ENCODE data around the gene PDE7B. TPM values are rescaled to one million over a fixed set of nuclear protein-coding genes. Genes with fewer than 3 reads are reported as not detected.

The PDE7B gene
- total and polyA plus RNA-seq, 2 of the 8 experiments (the other 6 are each of a cell fraction or from before 2014, with no cell fraction given): not detected

GRCh38 chr6:136127873-136128272 is 276.4 kb downstream of the PDE7B start:
- no peak for FAIRE-seq
- 91% methylated on average over 2 of the region's 2 CpGs; no CpG with 5 or more reads in 1 of the 2 experiments for WGBS, 2 experiments (ENCODE audit: extremely low coverage in 1 of 2, insufficient coverage in 1 of 2, insufficient read length in 1 of 2, insufficient replicate concordance in 2 of 2, low coverage in 1 of 2, low lambda C conversion rate in 2 of 2, missing lambda C conversion rate in 1 of 2)
- Histone ChIP-seq H2BK5ac (ENCODE audit: low read depth, low read length) (no peak overlapping the region), H3K27ac (ENCODE audit: low read depth, low read length) (no peak overlapping the region), H3K27me3 (replicated peaks in 1 of 4; ENCODE audit: control insufficient read depth in 3 of 4, extremely low read depth in 1 of 4, insufficient read depth in 3 of 4, low read length in 3 of 4) (no peaks in the 10 kb centered on the region; a peak in 1 of 7 replicates), H3K79me2 (ENCODE audit: control insufficient read depth in 1 of 2, insufficient read depth in 2 of 2, low read length in 2 of 2) (no peaks in the 10 kb centered on the region), H4K5ac (ENCODE audit: insufficient read length, low read depth, low read length) (no peak overlapping the region), H3K9me3 (ENCODE audit: insufficient read depth in 2 of 2, low read depth in 1 of 2, low read length in 1 of 2) (no peaks in the 10 kb centered on the region), H3K14ac (ENCODE audit: insufficient read length) (no peak overlapping the region), H2BK12ac (ENCODE audit: low read depth, low read length) (no peak overlapping the region), H3K23ac (ENCODE audit: insufficient read length) (no peak overlapping the region), H4K8ac (ENCODE audit: extremely low read depth, insufficient read depth, low read length) (no peak overlapping the region), H2AK5ac (ENCODE audit: low read depth, low read length) (no peak overlapping the region), H3K4me2 (ENCODE audit: insufficient read depth in 1 of 2, low read depth in 2 of 2, low read length in 2 of 2) (no peak overlapping the region), H3K18ac (ENCODE audit: extremely low read depth, low read length) (no peak overlapping the region), H4K20me1 (replicated peaks in 1 of 2; ENCODE audit: control insufficient read depth in 1 of 2, insufficient read depth in 2 of 2, low read length in 2 of 2) (no peaks in the 10 kb centered on the region), H3K4me1 (replicated peaks in 1 of 4; ENCODE audit: control insufficient read depth in 3 of 4, insufficient read depth in 4 of 4, low read length in 3 of 4) (no peaks in the 10 kb centered on the region), H3K23me2 (ENCODE audit: low read depth, low read length) (no peaks in the 10 kb centered on the region; the same call in 1 of the 2 replicates), H3K4me3 (ENCODE audit: extremely low read depth in 1 of 4, insufficient read depth in 2 of 4, low read depth in 3 of 4, low read length in 4 of 4) (no peak overlapping the region), H4K91ac (replicated peaks; ENCODE audit: insufficient read length, low read length) (no peak overlapping the region), H2BK15ac (ENCODE audit: low read length) (no peak overlapping the region), H3K56ac (replicated peaks; ENCODE audit: insufficient read length, low read depth, low read length) (no peak overlapping the region), H3K79me1 (ENCODE audit: low read depth, low read length) (no peaks in the 10 kb centered on the region), H2AFZ (ENCODE audit: low read length) (no peak overlapping the region), H2BK20ac (ENCODE audit: low read length) (no peak overlapping the region), H2BK120ac (replicated peaks; ENCODE audit: low read depth, low read length) (no peak overlapping the region), H3K4ac (replicated peaks; ENCODE audit: insufficient read length, low read depth, low read length) (no peak overlapping the region), H3K9ac (replicated peaks in 1 of 4; ENCODE audit: extremely low read depth in 1 of 4, low read depth in 3 of 4, low read length in 3 of 4) (no peak overlapping the region), H3K36me3 (ENCODE audit: control insufficient read depth in 2 of 4, insufficient read depth in 4 of 4, low read length in 3 of 4) (no peaks in the 10 kb centered on the region)
- DNase-seq (ENCODE audit: low read depth in 1 of 2, low spot score in 2 of 2): no peak
- POLR2A ChIA-PET (ENCODE audit: partially characterized antibody): interaction anchor here (0.8 kb wide), 1 partner anchor 161 kb away, joined by 3 read pairs; the partner anchor contains the start of gene BCLAF1
- no peak for TF ChIP-seq BRCA1 (IDR thresholded peaks at IDR 0.05; ENCODE audit: low read depth, low read length)
- TF ChIP-seq NANOG (IDR thresholded peaks at IDR 0.05; ENCODE audit: insufficient read depth, low read depth, low read length, poor library complexity, severe bottlenecking): no peak
- TF ChIP-seq CHD1 (IDR thresholded peaks at IDR 0.05; ENCODE audit: low read depth, low read length): no peak
- TF ChIP-seq TAF7 (optimal IDR thresholded peaks at IDR 0.05; ENCODE audit: borderline replicate concordance, low read depth, low read length): no peak
- TF ChIP-seq RFX5 (IDR thresholded peaks at IDR 0.05; ENCODE audit: borderline replicate concordance, low read depth, low read length): no peak
- TF ChIP-seq CREB1 (IDR thresholded peaks at IDR 0.05): no peak
- TF ChIP-seq, protein P1, sequence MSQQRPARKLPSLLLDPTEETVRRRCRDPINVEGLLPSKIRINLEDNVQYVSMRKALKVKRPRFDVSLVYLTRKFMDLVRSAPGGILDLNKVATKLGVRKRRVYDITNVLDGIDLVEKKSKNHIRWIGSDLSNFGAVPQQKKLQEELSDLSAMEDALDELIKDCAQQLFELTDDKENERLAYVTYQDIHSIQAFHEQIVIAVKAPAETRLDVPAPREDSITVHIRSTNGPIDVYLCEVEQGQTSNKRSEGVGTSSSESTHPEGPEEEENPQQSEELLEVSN (IDR thresholded peaks at IDR 0.05): no peak
- no peak for TF ChIP-seq BACH1 (IDR thresholded peaks at IDR 0.05; ENCODE audit: low read length)
- CTCF ChIA-PET (ENCODE audit: partially characterized antibody): interaction anchor here (0.9 to 1.3 kb wide), 2 partner anchors 14 to 29 kb away, joined by 3 to 5 read pairs; no protein-coding TSS in a partner anchor

Measured in H1 (cell line).